H1 (cell line): ENCODE results near the gene NCAM1. TPM values are rescaled to one million over a fixed set of nuclear protein-coding genes. Genes with fewer than 3 reads are reported as not detected.

Experiments
- CTCF ChIA-PET: fragments of 300-600 bp; sonication (Branson Sonifier 250); formaldehyde crosslinking; loops from one replicate; lab custom pipeline; 2021; ENCODE audit not compliant: partially characterized antibody; lab: Charles Lee
- POLR2A ChIA-PET: fragments of 300-600 bp; sonication (Branson Sonifier 250); formaldehyde crosslinking; loops from one replicate; lab custom pipeline; 2021; ENCODE audit warnings: inconsistent platforms; ENCODE audit not compliant: partially characterized antibody; lab: Charles Lee
- DNase-seq, 2 experiments: peaks; one replicate each; pipeline versions ENCODE4 v3.0.0 to v3.0.0-alpha.2; 2010 to 2022; ENCODE audit warnings: low spot score in 2 of 2, low read depth in 1 of 2, mixed read lengths in 1 of 2
- FAIRE-seq: peaks from 2 replicates; lab custom pipeline; 2011; peaks lifted over from hg19 to GRCh38; lab: Jason Lieb, UNC
- H2AFZ ChIP-seq: 2 replicates; pipeline ENCODE4 v1.8.1; 2012; ENCODE audit warnings: low read length, inconsistent platforms
- H2AK5ac ChIP-seq: 2 replicates; pipeline ENCODE4 v1.6.1; 2013; ENCODE audit warnings: low read depth, low read length
- H2BK120ac ChIP-seq: replicated peaks from 2 replicates; pipeline ENCODE3; 2013; ENCODE audit warnings: low read depth, low read length, inconsistent platforms
- H2BK12ac ChIP-seq: 2 replicates; pipeline ENCODE4 v1.6.1; 2013; ENCODE audit warnings: low read depth, low read length
- H2BK15ac ChIP-seq: 2 replicates; pipeline ENCODE4 v1.6.1; 2013; ENCODE audit warnings: low read length
- H2BK20ac ChIP-seq: 2 replicates; pipeline ENCODE4 v1.6.1; 2013; ENCODE audit warnings: low read length
- H2BK5ac ChIP-seq: 2 replicates; pipeline ENCODE4 v1.6.1; 2013; ENCODE audit warnings: low read depth, low read length
- H3K14ac ChIP-seq: 2 replicates; pipeline ENCODE4 v1.6.1; 2013; ENCODE audit warnings: inconsistent platforms; ENCODE audit not compliant: insufficient read length
- H3K18ac ChIP-seq: 2 replicates; pipeline ENCODE4 v1.6.1; 2013; ENCODE audit warnings: low read length; ENCODE audit errors: extremely low read depth
- H3K23ac ChIP-seq: 2 replicates; pipeline ENCODE4 v1.6.1; 2013; ENCODE audit warnings: inconsistent platforms; ENCODE audit not compliant: insufficient read length
- H3K23me2 ChIP-seq: 2 replicates; pipeline ENCODE4 v1.6.1; 2013; ENCODE audit warnings: low read depth, low read length
- H3K27ac ChIP-seq: 2 replicates; pipeline ENCODE4 v1.6.1; 2011; ENCODE audit warnings: low read depth, low read length, inconsistent platforms
- H3K27me3 ChIP-seq, 4 experiments: replicated peaks in 1 of 4; 1 replicate in 1 of 4; 2 replicates in 3 of 4; pipeline versions ENCODE4 v1.6.1 to v1.8.1; 2011 to 2013; ENCODE audit warnings: low read length in 3 of 4, mild to moderate bottlenecking in 3 of 4, inconsistent platforms in 2 of 4, mixed read lengths in 2 of 4, moderate library complexity in 1 of 4; ENCODE audit not compliant: control insufficient read depth in 3 of 4, insufficient read depth in 3 of 4; ENCODE audit errors: extremely low read depth in 1 of 4
- H3K36me3 ChIP-seq, 4 experiments: 2 replicates each; pipeline versions ENCODE4 v1.6.1 to v1.8.1; 2011 to 2013; ENCODE audit warnings: mild to moderate bottlenecking in 4 of 4, low read length in 3 of 4, moderate library complexity in 2 of 4, control low read depth in 1 of 4, inconsistent platforms in 1 of 4; ENCODE audit not compliant: insufficient read depth in 4 of 4, control insufficient read depth in 2 of 4
- H3K4ac ChIP-seq: replicated peaks from 2 replicates; pipeline ENCODE3; 2013; ENCODE audit warnings: low read length, low read depth, mixed read lengths, inconsistent platforms; ENCODE audit not compliant: insufficient read length
- H3K4me1 ChIP-seq, 4 experiments: replicated peaks in 1 of 4; 1 replicate in 1 of 4; 2 replicates in 3 of 4; pipeline versions ENCODE4 v1.6.1 to v1.8.1; 2011 to 2013; ENCODE audit warnings: low read length in 3 of 4, inconsistent platforms in 2 of 4, mixed read lengths in 1 of 4; ENCODE audit not compliant: insufficient read depth in 4 of 4, control insufficient read depth in 3 of 4
- H3K4me2 ChIP-seq, 2 experiments: 2 replicates each; pipeline versions ENCODE4 v1.6.1 to v1.8.1; 2011 to 2013; ENCODE audit warnings: low read depth in 2 of 2, low read length in 2 of 2, control low read depth in 1 of 2, inconsistent platforms in 1 of 2, mild to moderate bottlenecking in 1 of 2; ENCODE audit not compliant: insufficient read depth in 1 of 2
- H3K4me3 ChIP-seq, 4 experiments: fragments of 200-600, 300-600 bp in 1 of 4; sonication (generic), shearing (Covaris generic), sonication (Bioruptor Twin) in 1 of 4; 2 replicates each; pipeline versions ENCODE4 v1.5.1 to v1.8.1; 2011 to 2016; ENCODE audit warnings: low read length in 4 of 4, low read depth in 3 of 4, control low read depth in 2 of 4, inconsistent platforms in 2 of 4, mild to moderate bottlenecking in 2 of 4, mixed read lengths in 1 of 4, moderate library complexity in 1 of 4; ENCODE audit not compliant: insufficient read depth in 2 of 4; ENCODE audit errors: extremely low read depth in 1 of 4
- H3K56ac ChIP-seq: replicated peaks from 2 replicates; pipeline ENCODE3; 2013; ENCODE audit warnings: low read depth, mild to moderate bottlenecking, mixed read lengths, low read length, inconsistent platforms; ENCODE audit not compliant: insufficient read length
- H3K79me1 ChIP-seq: 2 replicates; pipeline ENCODE4 v1.6.1; 2013; ENCODE audit warnings: low read depth, low read length, control low read depth
- H3K79me2 ChIP-seq, 2 experiments: 2 replicates each; pipeline versions ENCODE4 v1.6.1 to v1.8.1; 2012 to 2013; ENCODE audit warnings: low read length in 2 of 2, mild to moderate bottlenecking in 2 of 2, inconsistent platforms in 1 of 2; ENCODE audit not compliant: insufficient read depth in 2 of 2, control insufficient read depth in 1 of 2
- H3K9ac ChIP-seq, 4 experiments: replicated peaks in 1 of 4; 1 replicate in 1 of 4; 2 replicates in 3 of 4; pipeline versions ENCODE4 v1.6.1 to v1.8.1; 2011 to 2013; ENCODE audit warnings: low read depth in 3 of 4, low read length in 3 of 4, control low read depth in 2 of 4, mild to moderate bottlenecking in 2 of 4, moderate library complexity in 2 of 4, inconsistent platforms in 1 of 4; ENCODE audit errors: extremely low read depth in 1 of 4
- H3K9me3 ChIP-seq, 2 experiments: 2 replicates each; pipeline versions ENCODE4 v1.6.1 to v1.8.1; 2012 to 2013; ENCODE audit warnings: mild to moderate bottlenecking in 2 of 2, moderate library complexity in 2 of 2, control low read depth in 1 of 2, inconsistent platforms in 1 of 2, low read depth in 1 of 2, low read length in 1 of 2, mixed read lengths in 1 of 2; ENCODE audit not compliant: insufficient read depth in 2 of 2
- H4K20me1 ChIP-seq, 2 experiments: replicated peaks in 1 of 2; 2 replicates each; pipeline versions ENCODE3 to v1.8.1; 2011 to 2013; ENCODE audit warnings: inconsistent platforms in 2 of 2, low read length in 2 of 2, mild to moderate bottlenecking in 1 of 2; ENCODE audit not compliant: insufficient read depth in 2 of 2, control insufficient read depth in 1 of 2
- H4K5ac ChIP-seq: 2 replicates; pipeline ENCODE4 v1.6.1; 2013; ENCODE audit warnings: low read length, low read depth, mixed read lengths, inconsistent platforms; ENCODE audit not compliant: insufficient read length
- H4K8ac ChIP-seq: 2 replicates; pipeline ENCODE4 v1.8.0; 2013; ENCODE audit warnings: mild to moderate bottlenecking, moderate library complexity, low read length, inconsistent platforms; ENCODE audit not compliant: insufficient read depth; ENCODE audit errors: extremely low read depth
- H4K91ac ChIP-seq: replicated peaks from 2 replicates; pipeline ENCODE3; 2013; ENCODE audit warnings: low read length, mixed read lengths, inconsistent platforms; ENCODE audit not compliant: insufficient read length
- SAP30 ChIP-seq: fragments of 300-600 bp; sonication (generic); IDR thresholded peaks from 2 replicates; pipeline ENCODE4 v1.7.1; 2012; ENCODE audit warnings: low read length, moderate library complexity, mild to moderate bottlenecking, inconsistent platforms; ENCODE audit not compliant: insufficient read depth, insufficient replicate concordance
- WGBS, 2 experiments: shearing (Covaris generic) in 1 of 2; methylation state at CpG; one replicate each; pipeline versions ENCODE4 v1.1.6 to v1.1.7; 2013 to 2015; ENCODE audit warnings: low lambda C conversion rate in 2 of 2, mixed read lengths in 2 of 2, inconsistent platforms in 1 of 2, low coverage in 1 of 2, missing lambda C conversion rate in 1 of 2; ENCODE audit not compliant: insufficient replicate concordance in 2 of 2, insufficient coverage in 1 of 2, insufficient read length in 1 of 2; ENCODE audit errors: extremely low coverage in 1 of 2, missing lambda C conversion rate in 1 of 2; 5-methylcytosine and 5-hydroxymethylcytosine counted together
- polyA plus RNA-seq, 7 experiments: library from polyadenylated mRNA; depleted of rRNA in 3 of 7; stranded (reverse) in 5 of 7; unstranded in 2 of 7; fragments of >200 nt in 5 of 7; fragments of 200-250 nt in 2 of 7; gene quantifications; 1 replicate in 5 of 7; 2 replicates in 1 of 7; 4 replicates in 1 of 7; pipeline versions ENCODE4 v1.2.1 to v1.2.3, GENCODE V29; 2011 to 2013; ENCODE audit warnings: missing spikeins in 2 of 7, mixed read lengths in 2 of 7
- total RNA-seq: library from RNA; stranded (reverse); fragmentation: NEBNext Ultra II Directional; extraction: Animal tissue kit (Norgen Biotek cat#: 25700); gene quantifications from 2 replicates; pipeline ENCODE4 v1.2.1, GENCODE V29; 2021

Gene NCAM1
- total and polyA plus RNA-seq, 2 of the 8 experiments (the other 6 are each of a cell fraction or from before 2014, with no cell fraction given): 3.1 to 4.3 TPM

DNA sequence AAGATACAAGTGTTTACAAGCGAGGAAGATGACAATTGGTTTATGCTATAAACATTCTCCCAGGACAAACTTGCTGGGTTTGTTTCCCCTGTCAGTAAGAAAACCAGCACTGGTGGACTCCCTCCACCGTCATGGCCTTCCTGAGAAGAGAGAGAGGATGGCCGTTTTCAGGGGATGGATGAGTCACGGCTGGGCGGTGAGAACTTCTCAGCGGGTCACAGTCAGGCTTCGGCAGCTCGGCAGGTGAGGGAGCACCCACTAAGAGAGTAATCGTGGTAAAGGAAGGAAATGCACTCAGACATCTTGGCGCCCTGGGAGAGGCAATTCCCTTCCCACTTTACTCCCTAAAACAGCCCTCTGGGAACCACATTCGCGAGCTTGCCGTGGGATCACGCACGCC lies 83.9 kb downstream of the NCAM1 start:
- no peak overlapping the region for H2BK120ac ChIP-seq
- no peak overlapping the region for H2BK5ac ChIP-seq
- H3K4me3 ChIP-seq: no peak overlapping the region
- no peaks in the 10 kb centered on the region for H3K9me3 ChIP-seq
- no peak overlapping the region for H3K27ac ChIP-seq
- H3K36me3 ChIP-seq: no peaks in the 10 kb centered on the region
- H2BK20ac ChIP-seq: no peak overlapping the region
- H4K20me1 ChIP-seq: no peaks in the 10 kb centered on the region
- H2AFZ ChIP-seq: no peak overlapping the region
- H3K4ac ChIP-seq: no peak overlapping the region
- no peak overlapping the region for H4K5ac ChIP-seq
- WGBS, 2 experiments: 85% methylated on average over 15 of the region's 15 CpGs; no CpG with 5 or more reads in 1 of the 2 experiments
- POLR2A ChIA-PET: no interaction called here
- H3K27me3 ChIP-seq: no peaks in the 10 kb centered on the region
- no peak overlapping the region for H3K9ac ChIP-seq
- H3K14ac ChIP-seq: no peak overlapping the region
- no peak overlapping the region for H2AK5ac ChIP-seq
- H2BK15ac ChIP-seq: no peak overlapping the region
- no peak overlapping the region for H3K23ac ChIP-seq
- H3K18ac ChIP-seq: 0 out of 2 replicates have a peak overlapping the region, but pooled peaks have one; percentile 28
- H3K79me1 ChIP-seq: no peaks in the 10 kb centered on the region
- no peak for DNase-seq
- H3K56ac ChIP-seq: no peak overlapping the region
- no peaks in the 10 kb centered on the region for H3K23me2 ChIP-seq
- H4K91ac ChIP-seq: no peak overlapping the region
- CTCF ChIA-PET: no interaction called here
- no peak overlapping the region for H3K4me2 ChIP-seq
- H3K4me1 ChIP-seq: peaks cover 0 to 8% (median 1%) of the 10 kb centered on the region in 4 experiments; a peak in 3 of 7 replicates
- no peak for FAIRE-seq
- no peaks in the 10 kb centered on the region for H3K79me2 ChIP-seq
- no peak overlapping the region for H4K8ac ChIP-seq
- H2BK12ac ChIP-seq: no peak overlapping the region
- TF ChIP-seq SAP30: no peak
